Stimulated activated CD8-positive, alpha-beta memory T cell treated with anti-CD3 and anti-CD28 coated beads, Interleukin-12 subunit alpha, Interleukin-12 subunit beta, amount 100 ng/mL, for 4 hours (primary cell): ENCODE results near the gene ELK3.
"Not testable (repeated sequence)": the region's sequence is repeated elsewhere in the genome, so short reads cannot be mapped to it uniquely, and the experiment has no call there.

Source experiments
- DNase-seq: peaks from one replicate; pipeline ENCODE4 v3.0.0-alpha.2; 2020; ENCODE audit warnings: low read depth

Gene ELK3

GRCh38 chr12:96310067-96310466 is 115.9 kb downstream of the ELK3 start:
- no peak for DNase-seq

GRCh38 chr12:96311191-96311590 is 117.0 kb downstream of the ELK3 start:
- DNase-seq = no peak

- DNase-seq = no peak
Observed at GRCh38 chr12:96313606-96314005, 119.4 kb downstream of the ELK3 start.

GRCh38 chr12:96314723-96315122 is 120.5 kb downstream of the ELK3 start:
- DNase-seq = no peak

GRCh38 chr12:96315741-96316481 is 121.7 kb downstream of the ELK3 start:
- DNase-seq = peak; percentile 20

GRCh38 chr12:96317801-96318200 is 123.6 kb downstream of the ELK3 start:
- not testable (repeated sequence) for DNase-seq
